Osteoblast (primary cell): ENCODE results near the gene EXOC3L1. TPM values are rescaled to one million over a fixed set of nuclear protein-coding genes. Genes with fewer than 3 reads are reported as not detected.

Source experiments
- DNase-seq: peaks from one replicate; pipeline ENCODE4 v3.0.0; 2011; ENCODE audit warnings: low spot score, mixed read lengths; ENCODE audit not compliant: insufficient read length; ENCODE audit errors: missing footprints
- H2AFZ ChIP-seq: 2 replicates; pipeline ENCODE4 v1.6.0; 2011; ENCODE audit warnings: mild to moderate bottlenecking, low read length
- H3K27ac ChIP-seq: 2 replicates; pipeline ENCODE4 v1.5.1; 2011; ENCODE audit warnings: mild to moderate bottlenecking, low read depth, low read length, moderate library complexity
- H3K27me3 ChIP-seq: 2 replicates; pipeline ENCODE4 v1.6.0; 2012; ENCODE audit warnings: mild to moderate bottlenecking, control low read depth, inconsistent platforms, low read length, moderate library complexity; ENCODE audit not compliant: insufficient read depth
- H3K36me3 ChIP-seq: 2 replicates; pipeline ENCODE4 v1.5.1; 2011; ENCODE audit warnings: mild to moderate bottlenecking, low read length, control low read depth, moderate library complexity; ENCODE audit not compliant: insufficient read depth
- H3K4me1 ChIP-seq: 2 replicates; pipeline ENCODE4 v1.5.1; 2011; ENCODE audit warnings: mild to moderate bottlenecking, low read length, control low read depth, moderate library complexity; ENCODE audit not compliant: insufficient read depth
- H3K4me2 ChIP-seq: 2 replicates; pipeline ENCODE4 v1.6.0; 2011; ENCODE audit warnings: mild to moderate bottlenecking, low read length; ENCODE audit not compliant: insufficient read depth
- H3K4me3 ChIP-seq: fragments of 200-600 bp; sonication (generic); 3 replicates; pipeline ENCODE4 v1.5.1; 2012; ENCODE audit warnings: mild to moderate bottlenecking, low read length, inconsistent platforms; ENCODE audit not compliant: insufficient read depth
- H3K79me2 ChIP-seq: 2 replicates; pipeline ENCODE4 v1.6.0; 2012; ENCODE audit warnings: mild to moderate bottlenecking, low read length, control low read depth, inconsistent platforms; ENCODE audit not compliant: insufficient read depth
- H3K9me3 ChIP-seq: 2 replicates; pipeline ENCODE4 v1.5.1; 2011; ENCODE audit warnings: low read depth, low read length, control low read depth
- H4K20me1 ChIP-seq: 2 replicates; pipeline ENCODE4 v1.6.0; 2012; ENCODE audit warnings: mild to moderate bottlenecking, low read length, control low read depth; ENCODE audit not compliant: insufficient read depth
- total RNA-seq: library from RNA; depleted of rRNA; stranded (reverse); fragments of >200 nt; gene quantifications from 2 replicates; pipeline ENCODE4 v1.2.3, GENCODE V29; 2012
- TF ChIP-seq, protein P1 (sequence below): IDR thresholded peaks from 2 replicates; pipeline ENCODE4 v1.5.1; 2011; ENCODE audit warnings: mild to moderate bottlenecking, low read depth, low read length, moderate library complexity; ENCODE audit errors: extremely low read depth

The EXOC3L1 gene
- total RNA-seq, 1 donor: not detected

DNA sequence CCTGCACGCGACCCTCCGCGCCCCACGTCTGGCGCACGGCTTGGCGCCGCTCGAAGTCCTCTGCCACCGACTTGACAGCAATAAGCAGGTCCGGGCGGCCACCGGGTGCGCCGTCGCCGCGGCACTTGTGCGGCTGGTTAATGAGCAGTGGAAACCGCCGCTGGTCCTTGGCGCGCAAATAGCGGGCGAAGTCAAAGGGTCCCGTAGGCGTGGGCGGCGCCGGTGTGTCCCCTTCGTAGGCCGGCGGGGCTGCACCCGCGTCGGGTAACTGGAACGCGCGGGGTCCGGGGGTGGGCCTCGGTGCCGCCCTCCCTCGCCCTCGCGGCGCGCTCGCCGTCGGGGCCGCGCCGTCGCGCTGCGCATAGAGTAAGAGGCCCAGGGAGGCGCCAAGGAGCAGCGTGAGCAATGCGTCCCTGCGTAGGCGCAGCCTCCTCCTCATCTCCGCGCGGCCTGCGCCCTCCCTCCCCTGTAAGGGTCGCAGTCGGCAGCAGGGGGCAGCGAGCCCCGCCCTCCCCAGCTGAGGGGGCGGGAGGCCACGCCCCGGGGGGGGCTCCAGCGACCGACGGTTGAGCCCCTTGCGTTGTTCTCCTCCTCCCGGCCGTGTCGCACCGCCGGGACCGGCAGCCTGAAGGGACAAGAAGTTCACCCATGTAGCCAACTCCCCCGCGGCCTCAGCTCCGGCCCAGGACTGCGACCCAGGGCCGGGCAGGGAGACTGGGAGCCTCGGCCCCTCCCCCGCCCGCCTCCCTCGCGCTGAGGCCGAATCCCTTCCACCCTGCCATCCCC, 39.7 kb downstream of the EXOC3L1 start:
- H2AFZ ChIP-seq: peak overlapping the region; percentile 80
- H3K9me3 ChIP-seq: no peaks in the 10 kb centered on the region
- H3K4me3 ChIP-seq: peak overlapping the region; percentile 89
- H3K27ac ChIP-seq: peak overlapping the region; percentile 78
- H3K27me3 ChIP-seq: no peaks in the 10 kb centered on the region
- peaks cover 9% of the 10 kb centered on the region for H3K79me2 ChIP-seq
- H3K4me1 ChIP-seq: peaks cover 5% of the 10 kb centered on the region
- TF ChIP-seq, protein P1, sequence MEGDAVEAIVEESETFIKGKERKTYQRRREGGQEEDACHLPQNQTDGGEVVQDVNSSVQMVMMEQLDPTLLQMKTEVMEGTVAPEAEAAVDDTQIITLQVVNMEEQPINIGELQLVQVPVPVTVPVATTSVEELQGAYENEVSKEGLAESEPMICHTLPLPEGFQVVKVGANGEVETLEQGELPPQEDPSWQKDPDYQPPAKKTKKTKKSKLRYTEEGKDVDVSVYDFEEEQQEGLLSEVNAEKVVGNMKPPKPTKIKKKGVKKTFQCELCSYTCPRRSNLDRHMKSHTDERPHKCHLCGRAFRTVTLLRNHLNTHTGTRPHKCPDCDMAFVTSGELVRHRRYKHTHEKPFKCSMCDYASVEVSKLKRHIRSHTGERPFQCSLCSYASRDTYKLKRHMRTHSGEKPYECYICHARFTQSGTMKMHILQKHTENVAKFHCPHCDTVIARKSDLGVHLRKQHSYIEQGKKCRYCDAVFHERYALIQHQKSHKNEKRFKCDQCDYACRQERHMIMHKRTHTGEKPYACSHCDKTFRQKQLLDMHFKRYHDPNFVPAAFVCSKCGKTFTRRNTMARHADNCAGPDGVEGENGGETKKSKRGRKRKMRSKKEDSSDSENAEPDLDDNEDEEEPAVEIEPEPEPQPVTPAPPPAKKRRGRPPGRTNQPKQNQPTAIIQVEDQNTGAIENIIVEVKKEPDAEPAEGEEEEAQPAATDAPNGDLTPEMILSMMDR: peak; percentile 4
- peak overlapping the region; percentile 74 for H3K4me2 ChIP-seq
- H4K20me1 ChIP-seq: peaks cover 19% of the 10 kb centered on the region
- DNase-seq: peak; percentile 99
- peaks cover 42% of the 10 kb centered on the region for H3K36me3 ChIP-seq

- Histone ChIP-seq H3K79me2 (peaks cover 9% of the 10 kb centered on the region), H3K27me3 (no peaks in the 10 kb centered on the region), H3K9me3 (no peaks in the 10 kb centered on the region), H2AFZ (no peak overlapping the region), H3K36me3 (peaks cover 49% of the 10 kb centered on the region), H4K20me1 (peaks cover 17% of the 10 kb centered on the region), H3K27ac (no peak overlapping the region), H3K4me3 (peak overlapping the region; percentile 89), H3K4me2 (no peak overlapping the region), H3K4me1 (peaks cover 3% of the 10 kb centered on the region)
- DNase-seq: peak; percentile 62
- TF ChIP-seq, protein P1: no peak
These were observed 40.5 kb downstream of the EXOC3L1 start for GRCh38 chr16:67149276-67150046.

DNA sequence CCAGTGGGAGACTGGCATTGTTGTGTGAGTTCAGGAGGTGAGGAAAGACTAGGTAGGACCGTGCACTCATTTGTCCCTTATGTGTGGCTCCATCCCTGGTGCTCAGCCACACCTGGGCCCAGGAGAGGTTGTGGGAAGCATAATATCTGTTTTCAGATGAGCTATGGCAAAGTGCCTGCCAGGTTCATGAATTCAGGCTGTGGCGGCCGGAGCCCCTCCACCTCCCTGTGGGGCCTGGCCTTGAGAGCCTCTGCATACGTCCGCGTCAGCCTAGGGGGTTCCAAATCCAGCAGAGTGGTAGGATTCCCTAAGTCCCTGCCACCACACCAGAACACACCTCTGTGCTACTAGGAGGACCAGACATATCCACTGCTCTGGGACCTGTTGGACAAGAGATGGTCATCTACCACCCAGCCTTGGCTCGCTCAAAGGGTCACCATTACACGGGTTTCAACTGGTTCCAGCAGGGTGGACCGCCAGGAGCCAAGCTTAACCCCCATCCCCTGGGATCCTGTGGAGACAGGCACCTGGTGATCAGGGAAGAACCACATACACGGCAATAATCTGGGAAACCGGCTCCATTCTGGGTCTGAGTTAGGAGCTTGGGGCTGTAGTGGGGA, 41.2 kb downstream of the EXOC3L1 start:
- TF ChIP-seq, protein P1: no peak
- no peak overlapping the region for H3K4me2 ChIP-seq
- no peak overlapping the region for H3K27ac ChIP-seq

More for the DNA sequence above, 41.2 kb downstream of the EXOC3L1 start:
- H3K27me3 ChIP-seq: no peaks in the 10 kb centered on the region
- H3K4me1 ChIP-seq: peaks cover 3% of the 10 kb centered on the region
- no peak overlapping the region for H3K4me3 ChIP-seq
- peaks cover 12% of the 10 kb centered on the region for H4K20me1 ChIP-seq
- H3K79me2 ChIP-seq: peaks cover 9% of the 10 kb centered on the region
- no peak overlapping the region for H2AFZ ChIP-seq
- H3K9me3 ChIP-seq: no peaks in the 10 kb centered on the region
- H3K36me3 ChIP-seq: peaks cover 50% of the 10 kb centered on the region
- DNase-seq: peak; percentile 83
